Endothelial cell of umbilical vein (primary cell): Measurements from ENCODE around the gene DCLK1. TPM values are rescaled to one million over a fixed set of nuclear protein-coding genes. Genes with fewer than 3 reads are reported as not detected.

ENCODE experiments used
- BruUV-seq: library from RNA; stranded (reverse); fragments of 400-500 nt; replicated peaks from 2 replicates; lab custom pipeline; 2021; lab: Mats Ljungman, UMichigan
- CTCF ChIA-PET: fragments of 300-600, 350-600 bp; sonication (Branson Sonifier 250); formaldehyde crosslinking; loops from one replicate; lab custom pipeline; 2021; ENCODE audit warnings: antibody characterized with exemption, inconsistent platforms; lab: Charles Lee
- POLR2A ChIA-PET: fragments of 300-600, 350-600 bp; sonication (Branson Sonifier 250); formaldehyde crosslinking; loops from one replicate; lab custom pipeline; 2021; ENCODE audit warnings: antibody characterized with exemption, inconsistent platforms; lab: Charles Lee
- DNase-seq: peaks from one replicate; pipeline ENCODE4 v3.0.0-alpha.2; 2011; ENCODE audit warnings: low read depth, low spot score
- FAIRE-seq: peaks from 2 replicates; lab custom pipeline; 2011; peaks lifted over from hg19 to GRCh38; lab: Jason Lieb, UNC
- H2AFZ ChIP-seq: 2 replicates; pipeline ENCODE4 v1.6.0; 2012; ENCODE audit warnings: low read depth, low read length, control low read depth, inconsistent platforms
- H3K27ac ChIP-seq: 2 replicates; pipeline ENCODE4 v1.5.1; 2011; ENCODE audit warnings: low read depth, mild to moderate bottlenecking, control low read depth, low read length, moderate library complexity; ENCODE audit not compliant: insufficient read depth
- H3K27me3 ChIP-seq, 2 experiments: 2 replicates each; pipeline versions ENCODE4 v1.6.0 to v1.6.1; 2011; ENCODE audit warnings: low read length in 2 of 2, mixed read lengths in 1 of 2; ENCODE audit not compliant: control insufficient read depth in 2 of 2, insufficient read depth in 2 of 2
- H3K36me3 ChIP-seq, 2 experiments: 2 replicates in 1 of 2; 3 replicates in 1 of 2; pipeline ENCODE4 v1.5.1; 2011; ENCODE audit warnings: low read length in 2 of 2, mild to moderate bottlenecking in 1 of 2, moderate library complexity in 1 of 2; ENCODE audit not compliant: control insufficient read depth in 2 of 2, insufficient read depth in 2 of 2; ENCODE audit errors: extremely low read depth in 1 of 2
- H3K4me1 ChIP-seq: 3 replicates; pipeline ENCODE4 v1.5.1; 2011; ENCODE audit warnings: mild to moderate bottlenecking, low read length; ENCODE audit not compliant: control insufficient read depth, insufficient read depth; ENCODE audit errors: extremely low read depth
- H3K4me2 ChIP-seq: 2 replicates; pipeline ENCODE4 v1.6.1; 2011; ENCODE audit warnings: low read length, control low read depth, mixed read lengths; ENCODE audit not compliant: insufficient read depth
- H3K4me3 ChIP-seq, 3 experiments: fragments of 200-600 bp in 1 of 3; sonication (generic), shearing (Covaris generic) in 1 of 3; replicated peaks in 1 of 3; 2 replicates each; pipeline ENCODE4 v1.5.1; 2011 to 2016; ENCODE audit warnings: control low read depth in 3 of 3, low read length in 3 of 3, mild to moderate bottlenecking in 2 of 3, inconsistent platforms in 1 of 3, low read depth in 1 of 3, moderate library complexity in 1 of 3; ENCODE audit not compliant: insufficient read depth in 1 of 3
- H3K79me2 ChIP-seq: 2 replicates; pipeline ENCODE4 v1.6.0; 2012; ENCODE audit warnings: low read length, inconsistent platforms; ENCODE audit not compliant: control insufficient read depth, insufficient read depth
- H3K9ac ChIP-seq: replicated peaks from 2 replicates; pipeline ENCODE3; 2011; ENCODE audit warnings: low read length, control low read depth; ENCODE audit not compliant: insufficient read depth; ENCODE audit errors: extremely low read depth
- H3K9me1 ChIP-seq: replicated peaks from 3 replicates; pipeline ENCODE4 v1.6.0; 2011; ENCODE audit warnings: mild to moderate bottlenecking, low read length; ENCODE audit not compliant: control insufficient read depth, insufficient read depth; ENCODE audit errors: extremely low read depth
- H3K9me3 ChIP-seq: replicated peaks from 2 replicates; pipeline ENCODE4 v1.5.1; 2012; ENCODE audit warnings: low read length, inconsistent platforms; ENCODE audit not compliant: control insufficient read depth, insufficient read depth
- H4K20me1 ChIP-seq: replicated peaks from 2 replicates; pipeline ENCODE3; 2011; ENCODE audit warnings: mild to moderate bottlenecking, low read length; ENCODE audit not compliant: control insufficient read depth, insufficient read depth; ENCODE audit errors: extremely low read depth
- CTCF ChIP-seq, 2 donors: IDR thresholded peaks; 1 replicate in 1 of 2; 2 replicates in 1 of 2; pipeline ENCODE4 v1.5.1; 2011; ENCODE audit warnings: low read length in 2 of 2, mild to moderate bottlenecking in 2 of 2, moderate library complexity in 2 of 2, control low read depth in 1 of 2, inconsistent platforms in 1 of 2, low read depth in 1 of 2; ENCODE audit not compliant: insufficient read depth in 1 of 2; ENCODE audit errors: extremely low read depth in 1 of 2
- EZH2 ChIP-seq: IDR thresholded peaks from 2 replicates; pipeline ENCODE4 v1.6.1; 2012; ENCODE audit warnings: borderline replicate concordance, low read depth, mild to moderate bottlenecking, moderate library complexity, low read length, inconsistent platforms; ENCODE audit not compliant: severe bottlenecking
- FOS ChIP-seq: IDR thresholded peaks from 2 replicates; pipeline ENCODE4 v1.6.1; 2011; ENCODE audit warnings: mild to moderate bottlenecking, low read length, moderate library complexity, borderline replicate concordance; ENCODE audit not compliant: insufficient read depth
- GATA2 ChIP-seq: IDR thresholded peaks from 2 replicates; pipeline ENCODE4 v1.7.0; 2011; ENCODE audit warnings: low read depth, mild to moderate bottlenecking, moderate library complexity, mixed read lengths, low read length; ENCODE audit not compliant: insufficient read length, insufficient read depth
- JUN ChIP-seq: IDR thresholded peaks from 2 replicates; pipeline ENCODE4 v1.6.1; 2011; ENCODE audit warnings: borderline replicate concordance, low read depth; ENCODE audit not compliant: insufficient read length, insufficient read depth
- MAX ChIP-seq: IDR thresholded peaks from 2 replicates; pipeline ENCODE4 v1.6.1; 2011; ENCODE audit not compliant: insufficient read depth, insufficient read length
- MYC ChIP-seq: IDR thresholded peaks from one replicate; pipeline ENCODE4 v1.6.1; 2011; ENCODE audit warnings: mild to moderate bottlenecking, low read depth, low read length
- POLR2A ChIP-seq: IDR thresholded peaks from 2 replicates; pipeline ENCODE4 v1.6.1; 2012; ENCODE audit warnings: low read depth, mild to moderate bottlenecking, control low read depth, low read length
- POLR2AphosphoS5 ChIP-seq: IDR thresholded peaks from 2 replicates; pipeline ENCODE4 v1.6.1; 2012; ENCODE audit warnings: low read depth, mild to moderate bottlenecking, control low read depth, low read length, moderate library complexity; ENCODE audit not compliant: insufficient read depth
- dilution Hi-C: fragments of 300-500 bp; cut with MboI; formaldehyde crosslinking; loops from one replicate; pipeline ENCODE4 v1.15.0; 2019; ENCODE audit warnings: low sequenced_read_pairs; ENCODE audit not compliant: extremely low pct_ligation_motif_present
- intact Hi-C: fragments of 100-400 bp; cut with micrococcal nuclease; formaldehyde crosslinking; loops from one replicate; pipeline ENCODE4 v1.10.0; 2022
- polyA plus RNA-seq, 4 experiments: library from polyadenylated mRNA; depleted of rRNA in 3 of 4; stranded (reverse) in 3 of 4; unstranded in 1 of 4; fragments of >200 nt; gene quantifications; 2 replicates each; pipeline versions ENCODE4 v1.2.1 to v1.2.3, GENCODE V29; 2011 to 2012; ENCODE audit warnings: missing spikeins in 1 of 4
- total RNA-seq: library from RNA; stranded (reverse); gene quantifications from 2 replicates; pipeline ENCODE4 v1.2.3, GENCODE V29; 2021

DCLK1 gene
- total and polyA plus RNA-seq, 2 donors (not counting 3 experiments of a cell fraction or from before 2014, with no cell fraction given): 0.28 to 3.9 TPM

GRCh38 chr13:35994131-35994966 is 136.8 kb downstream of the DCLK1 start:
- Histone ChIP-seq H3K9ac (no peak overlapping the region), H3K4me1 (no peaks in the 10 kb centered on the region), H3K4me2 (no peak overlapping the region), H3K9me1 (no peaks in the 10 kb centered on the region), H3K9me3 (no peaks in the 10 kb centered on the region), H3K36me3 (no peaks in the 10 kb centered on the region), H3K79me2 (no peaks in the 10 kb centered on the region), H2AFZ (no peak overlapping the region), H3K27ac (no peak overlapping the region), H4K20me1 (no peaks in the 10 kb centered on the region), H3K27me3 (peaks cover 0 to 3% of the 10 kb centered on the region in 2 experiments), H3K4me3 (no peak overlapping the region)
- no peak for DNase-seq
- dilution Hi-C loops: no loop called here
- no peak for FAIRE-seq
- ChIA-PET POLR2A (interaction anchor here (0.7 kb wide), 1 partner anchor 1032 kb away, joined by 4 read pairs; no protein-coding TSS in a partner anchor), CTCF (interaction anchor here (2.0 kb wide), 1 partner anchor 280 kb away, joined by 7 read pairs; no protein-coding TSS in a partner anchor)
- intact Hi-C loops: no loop called here
- TF ChIP-seq EZH2: no peak
- no peak for TF ChIP-seq GATA2
- TF ChIP-seq MYC: no peak
- TF ChIP-seq JUN: no peak
- TF ChIP-seq CTCF (IDR thresholded peaks at IDR 0.05; ENCODE audit: extremely low read depth in 1 of 2, insufficient read depth in 1 of 2, low read depth in 1 of 2, low read length in 2 of 2): no peak
- no peak for TF ChIP-seq FOS
- TF ChIP-seq MAX: no peak
- TF ChIP-seq POLR2AphosphoS5: no peak
- TF ChIP-seq POLR2A: no peak
- no TSS peak for BruUV-seq
